Measurements from ENCODE around the gene SORBS2.

DNA sequence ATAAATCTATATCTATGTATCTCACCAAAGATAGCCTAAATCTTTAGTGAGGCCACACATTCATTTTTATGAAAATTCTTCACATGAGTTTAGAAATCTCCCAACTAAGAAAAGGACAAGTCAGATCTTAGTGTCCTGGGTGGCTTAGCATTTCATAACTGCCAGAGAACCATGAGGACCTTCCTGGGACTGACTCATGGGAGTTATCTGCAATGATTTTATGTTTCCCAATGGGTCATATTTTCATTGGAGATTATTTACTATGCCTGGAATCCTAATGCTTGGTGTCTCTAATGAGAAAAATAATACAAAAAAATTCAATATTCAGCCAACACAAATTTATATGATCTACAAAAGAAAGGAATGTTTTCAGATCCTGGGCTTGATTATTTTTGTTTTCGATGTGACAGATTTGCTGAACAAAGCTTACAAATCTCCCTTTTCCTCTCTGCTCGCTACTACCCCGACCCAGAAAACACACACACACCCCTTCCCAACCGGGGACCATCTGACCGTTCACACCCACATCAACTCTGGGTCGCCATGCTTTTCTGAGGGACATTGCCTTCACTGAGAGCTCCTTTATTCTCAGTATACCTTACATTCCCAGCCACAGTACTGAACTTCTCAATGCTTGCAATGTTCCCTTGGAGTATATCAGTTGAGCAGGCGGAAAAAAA is 40.1 kb downstream of the SORBS2 start:
- TF ChIP-seq CTCF (IDR thresholded peaks at IDR 0.05; ENCODE audit: low read depth, low read length) (no peak), POLR2A (IDR thresholded peaks at IDR 0.05; ENCODE audit: extremely low read depth, insufficient read length) (no peak)
- TF ChIP-seq, protein P1, sequence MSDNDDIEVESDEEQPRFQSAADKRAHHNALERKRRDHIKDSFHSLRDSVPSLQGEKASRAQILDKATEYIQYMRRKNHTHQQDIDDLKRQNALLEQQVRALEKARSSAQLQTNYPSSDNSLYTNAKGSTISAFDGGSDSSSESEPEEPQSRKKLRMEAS (IDR thresholded peaks at IDR 0.05; ENCODE audit: low read depth, low read length) = no peak

Data from NB4 (cell line).